Measurements from ENCODE around the gene MDFI.

Gene MDFI

GRCh38 chr6:41635365-41635764, 2.9 kb upstream of the MDFI start:
- DNase-seq = no peak

- no peak for DNase-seq
These were observed 1.5 kb upstream of the MDFI start for GRCh38 chr6:41636833-41637193.

GRCh38 chr6:41637194-41638001, 870 bp upstream of the MDFI start:
- no peak for DNase-seq

GRCh38 chr6:41638935-41639808, 904 bp downstream of the MDFI start:
- DNase-seq = no peak

GRCh38 chr6:41639809-41640371, 1.6 kb downstream of the MDFI start:
- DNase-seq = no peak

GRCh38 chr6:41640426-41640825, 2.2 kb downstream of the MDFI start:
- DNase-seq = no peak

GRCh38 chr6:41641352-41641925, 3.2 kb downstream of the MDFI start:
- no peak for DNase-seq

- DNase-seq = no peak
These were observed 4.1 kb downstream of the MDFI start for GRCh38 chr6:41642090-41642959.

GRCh38 chr6:41642960-41643898, 5.0 kb downstream of the MDFI start:
- no peak for DNase-seq

GRCh38 chr6:41643899-41644269, 5.6 kb downstream of the MDFI start:
- no peak for DNase-seq

GRCh38 chr6:41644297-41644879, 6.1 kb downstream of the MDFI start:
- DNase-seq = no peak

- no peak for DNase-seq
These were observed 6.8 kb downstream of the MDFI start for GRCh38 chr6:41645007-41645618.

- no peak for DNase-seq
These were observed 7.9 kb downstream of the MDFI start for GRCh38 chr6:41646026-41646795.

GRCh38 chr6:41647061-41647511, 8.8 kb downstream of the MDFI start:
- DNase-seq = no peak

GRCh38 chr6:41648070-41648585, 9.9 kb downstream of the MDFI start:
- no peak for DNase-seq

- DNase-seq = no peak
These were observed 10.7 kb downstream of the MDFI start for GRCh38 chr6:41648921-41649320.

- DNase-seq = no peak
These were observed 11.3 kb downstream of the MDFI start for GRCh38 chr6:41649596-41649995.

GRCh38 chr6:41650120-41650519, 11.9 kb downstream of the MDFI start:
- no peak for DNase-seq

All from T-helper 9 cell (primary cell).